Heart left ventricle (tissue), 16 donors: ENCODE data around the gene EXOC8. TPM values are rescaled to one million over a fixed set of nuclear protein-coding genes. Genes with fewer than 3 reads are reported as not detected.
A peak's percentile ranks its signal among the peaks of the same experiment; 100 is the strongest.

ENCODE experiments used
- ATAC-seq, 4 donors: fragments of 200-7000 bp; cut with Tn5 transposase; one replicate each; pipeline ENCODE4 v1.9.1; 2020 to 2022; ENCODE audit warnings: moderate library complexity in 4 of 4, mild to moderate bottlenecking in 3 of 4, moderate number of reproducible peaks in 1 of 4
- DNase-seq, 5 donors: peaks; one replicate each; pipeline ENCODE4 v3.0.0-alpha.2; 2020
- H3K27ac ChIP-seq, 12 donors: fragments of 200-600 bp; sonication (generic) in 4 of 12; one replicate each; pipeline versions ENCODE4 v1.5.0 to v1.8.0; 2016 to 2022; ENCODE audit warnings: mild to moderate bottlenecking in 2 of 12
- H3K27me3 ChIP-seq, 9 donors: fragments of 200-600 bp; sonication (generic) in 2 of 9; one replicate each; pipeline versions ENCODE4 v1.5.1 to v1.8.0; 2016 to 2022; ENCODE audit warnings: mild to moderate bottlenecking in 3 of 9
- H3K36me3 ChIP-seq, 9 donors: fragments of 200-600 bp; sonication (generic) in 2 of 9; one replicate each; pipeline versions ENCODE4 v1.5.0 to v1.8.0; 2018 to 2022; ENCODE audit warnings: mild to moderate bottlenecking in 2 of 9
- H3K4me1 ChIP-seq, 12 donors: fragments of 200-600 bp; sonication (generic) in 4 of 12; one replicate each; pipeline versions ENCODE4 v1.5.0 to v1.8.0; 2016 to 2022; ENCODE audit warnings: mild to moderate bottlenecking in 3 of 12
- H3K4me3 ChIP-seq, 12 donors: fragments of 200-600 bp; sonication (generic) in 4 of 12; one replicate each; pipeline versions ENCODE4 v1.5.0 to v1.8.0; 2017 to 2022; ENCODE audit warnings: mild to moderate bottlenecking in 9 of 12, moderate library complexity in 4 of 12
- H3K9me3 ChIP-seq, 12 donors: fragments of 200-600 bp; sonication (generic) in 4 of 12; one replicate each; pipeline versions ENCODE4 v1.5.0 to v1.8.0; 2016 to 2022; ENCODE audit warnings: mild to moderate bottlenecking in 1 of 12
- POLR2A ChIP-seq, 2 donors: fragments of 450-650 bp; IDR thresholded peaks; one replicate each; pipeline ENCODE4 v1.6.1; 2017; ENCODE audit warnings: antibody characterized with exemption in 2 of 2, mild to moderate bottlenecking in 2 of 2, moderate library complexity in 2 of 2
- WGBS, 4 donors: extraction: QIAGEN DNeasy Blood & Tissue Kit in 2 of 4; methylation state at CpG; one replicate each; pipeline versions ENCODE4 v1.1.5 to v1.1.7; 2013 to 2018; 5-methylcytosine and 5-hydroxymethylcytosine counted together
- intact Hi-C, 10 donors: fragments of 100-400 bp; cut with DNase I; formaldehyde crosslinking; loops; one replicate each; pipeline versions ENCODE4 v1.11.1 to v1.14.2; 2022
- long read RNA-seq, 3 donors: library from polyadenylated mRNA; unstranded; transcript quantifications; one replicate each; pipeline ENCODE4 v2.0.0, GENCODE V29; 2020 to 2021
- polyA plus RNA-seq, 2 donors: library from polyadenylated mRNA; stranded (reverse); fragments of 200-250 nt; gene quantifications; one replicate each; pipeline ENCODE4 v1.2.3, GENCODE V29; 2013
- total RNA-seq, 9 donors: library from RNA; depleted of rRNA in 2 of 9; stranded (reverse); fragments of >200 nt in 2 of 9; fragmentation: NEBNext Ultra II Directional in 3 of 9; extraction: Animal tissue kit (Norgen Biotek cat#: 25700) in 3 of 9; gene quantifications; one replicate each; pipeline versions ENCODE4 v1.1.0 to v1.2.4, GENCODE V29; 2016 to 2023
- TF ChIP-seq, protein P1 (sequence below), 12 donors: fragments of 200-600 bp; sonication (generic) in 4 of 12; IDR thresholded peaks; one replicate each; pipeline versions ENCODE4 v1.5.0 to v1.8.0; 2018 to 2022; ENCODE audit warnings: antibody characterized with exemption in 12 of 12, mild to moderate bottlenecking in 5 of 12
- donor health status: ischemic (EF 13 %, LVEDD 7.1; RV severe dilation, severe dysfunction).
- donor health status: healthy with polysubstance abuse.
- donor health status: DM: no; HTN: yes; CAD: no.
- donor health status: DM: no; HTN: no; CAD: no.
- donor health status: ischemic (EF 25% LVEDD 6.9; RV normal size, moderate dysfunction).
- donor health status: ischemic (EF 25% LVEDD 5.7; RV mildly dilated, moderate dysfunction).
- donor health status: healthy.
- donor health status: DM: yes; HTN: yes; CAD: no.
- donor health status: ischemic (EF 35%, LVEDD 5.7; RV mildly dilated, moderate dysfunction).
- donor health status: nonischemic (EF 11% LVEDD 7.7; RV severe dilation, severe dysfunction).
- donor health status: DM: yes; HTN: yes; CAD: no.
- donor health status: PGD.
- donor health status: ischemic (EF 29% LVEDD 5.4; RV normal size, mild dysfunction).
- donor health status: nonischemic (EF 23%, LVEDD 6.1; RV moderate dilation, normal function).

The EXOC8 gene
- total RNA-seq (10 to 100 TPM; 10.2 to 14.8 (median 12.8) TPM), polyA plus RNA-seq (1 to 10 TPM; 3.7 to 9.7 TPM)
- long read RNA-seq, donor 1, full-length matches to known transcripts, result 13 of 13 reads
- long read RNA-seq, donor 1, partial matches to known transcripts, result 0 of 13 reads
- long read RNA-seq, donor 1, other reads (novel, unspliced or antisense), result 0 of 13 reads
- long read RNA-seq, donor 2, full-length matches to known transcripts, result 5 of 5 reads
- long read RNA-seq, donor 2, partial matches to known transcripts, result 0 of 5 reads
- long read RNA-seq, donor 2, other reads (novel, unspliced or antisense), result 0 of 5 reads
- long read RNA-seq, donor 3, full-length matches to known transcripts, result 11 of 11 reads
- long read RNA-seq, donor 3, partial matches to known transcripts, result 0 of 11 reads
- long read RNA-seq, donor 3, other reads (novel, unspliced or antisense), result 0 of 11 reads

DNA sequence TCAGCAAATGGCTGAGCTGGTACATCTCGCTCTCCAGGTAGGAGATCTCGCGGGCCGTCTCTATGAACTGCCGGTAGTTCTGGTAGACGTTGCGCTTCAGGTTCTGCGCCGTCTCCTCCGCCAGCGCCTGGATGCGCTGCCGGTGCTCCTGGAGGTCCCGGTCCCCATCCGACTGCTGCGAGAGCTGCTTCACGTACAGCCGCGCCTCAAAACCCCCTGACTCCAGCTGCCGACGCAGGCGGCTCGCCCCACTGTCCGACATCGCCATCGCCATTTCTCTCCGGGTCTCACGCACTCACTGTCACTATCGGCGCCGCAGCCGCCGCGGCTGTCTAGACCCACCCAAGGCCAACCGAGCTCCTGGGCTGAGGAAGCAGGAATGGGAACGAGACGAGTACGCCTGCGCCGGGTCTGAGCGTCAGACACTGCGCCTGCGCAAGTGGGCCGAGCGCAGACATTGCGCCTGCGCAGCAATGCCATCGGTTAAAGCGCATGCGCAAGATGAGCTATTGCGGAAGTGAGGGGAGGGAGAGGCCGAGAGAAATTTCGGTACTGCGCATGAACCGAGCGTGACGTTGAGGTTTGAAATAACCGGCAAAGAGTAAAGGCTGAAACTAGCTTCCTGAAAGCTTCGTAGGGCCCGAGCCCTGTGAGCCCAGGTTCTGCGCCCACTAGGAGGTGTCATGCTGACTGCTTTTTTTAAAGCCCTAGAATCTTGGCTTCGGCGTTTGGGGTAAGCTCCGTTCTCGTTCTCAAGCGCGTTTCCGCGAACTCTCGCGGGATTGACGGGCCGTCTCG, at the start of gene EXOC8:
TSS of gene EXOC8 (minus strand) at position 381 of the 798 bp plus-strand sequence. CDS start at position 274, 107 bp downstream.
- H3K36me3 ChIP-seq, result peaks cover 0 to 40% (median 25%) of the 10 kb centered on the region in 9 donors
- intact Hi-C loops, result loop anchor here in 6 of 10 donors (2.0 to 10.0 kb wide), 5 partner anchors 77 to 190 kb away; partner anchors contain the start of genes GNPAT (in 5 of the 6) and TSNAX (in 1 of the 6)
- peak within 1 kb of the TSS; percentile 76 to 98 (median 96) for H3K27ac ChIP-seq
- ATAC-seq (peak; percentile 95 to 97 (median 96)), DNase-seq (peak; percentile 94 to 98 (median 95))
- WGBS, 4 donors, result 0% methylated on average over 41 to 74 of the region's 74 CpGs
- TF ChIP-seq, protein P1, sequence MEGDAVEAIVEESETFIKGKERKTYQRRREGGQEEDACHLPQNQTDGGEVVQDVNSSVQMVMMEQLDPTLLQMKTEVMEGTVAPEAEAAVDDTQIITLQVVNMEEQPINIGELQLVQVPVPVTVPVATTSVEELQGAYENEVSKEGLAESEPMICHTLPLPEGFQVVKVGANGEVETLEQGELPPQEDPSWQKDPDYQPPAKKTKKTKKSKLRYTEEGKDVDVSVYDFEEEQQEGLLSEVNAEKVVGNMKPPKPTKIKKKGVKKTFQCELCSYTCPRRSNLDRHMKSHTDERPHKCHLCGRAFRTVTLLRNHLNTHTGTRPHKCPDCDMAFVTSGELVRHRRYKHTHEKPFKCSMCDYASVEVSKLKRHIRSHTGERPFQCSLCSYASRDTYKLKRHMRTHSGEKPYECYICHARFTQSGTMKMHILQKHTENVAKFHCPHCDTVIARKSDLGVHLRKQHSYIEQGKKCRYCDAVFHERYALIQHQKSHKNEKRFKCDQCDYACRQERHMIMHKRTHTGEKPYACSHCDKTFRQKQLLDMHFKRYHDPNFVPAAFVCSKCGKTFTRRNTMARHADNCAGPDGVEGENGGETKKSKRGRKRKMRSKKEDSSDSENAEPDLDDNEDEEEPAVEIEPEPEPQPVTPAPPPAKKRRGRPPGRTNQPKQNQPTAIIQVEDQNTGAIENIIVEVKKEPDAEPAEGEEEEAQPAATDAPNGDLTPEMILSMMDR (IDR thresholded peaks at IDR 0.05), result peak in 1 of 12 donors; percentile 11
- peak in 1 of 2 donors; percentile 93 for TF ChIP-seq POLR2A (IDR thresholded peaks at IDR 0.05)
- H3K27me3 ChIP-seq, result no peaks in the 10 kb centered on the region
- H3K9me3 ChIP-seq, result no peaks in the 10 kb centered on the region
- peaks cover 14 to 63% (median 52%) of the 10 kb centered on the region in 12 donors for H3K4me1 ChIP-seq
- H3K4me3 ChIP-seq, result peak within 1 kb of the TSS; percentile 63 to 96 (median 82)

DNA sequence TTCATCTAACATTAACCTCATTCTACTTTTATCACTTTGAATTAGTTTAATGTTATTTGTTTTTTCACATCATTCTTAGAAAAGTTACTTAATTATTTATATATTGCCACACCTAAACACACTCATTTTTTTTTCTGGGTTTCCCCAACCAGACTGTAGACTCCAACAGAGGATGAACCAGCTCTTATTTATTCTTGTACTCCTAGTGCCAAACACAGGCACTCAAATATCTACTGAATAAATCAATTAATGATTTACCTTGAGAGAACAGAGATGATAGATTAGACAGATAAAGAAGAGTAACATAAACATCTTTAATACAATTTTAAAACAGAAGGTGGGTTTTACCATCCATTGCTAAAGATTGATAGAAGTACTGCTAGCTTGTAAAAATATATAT, 48.8 kb upstream of the EXOC8 start:
- intact Hi-C loops, result no loop called here
- H3K4me1 ChIP-seq, result peaks cover 3 to 72% (median 44%) of the 10 kb centered on the region in 12 donors
- H3K9me3 ChIP-seq, result no peaks in the 10 kb centered on the region
- no peak for TF ChIP-seq POLR2A (IDR thresholded peaks at IDR 0.05)
- TF ChIP-seq, protein P1 (IDR thresholded peaks at IDR 0.05), result no peak
- H3K27ac ChIP-seq, result no peak overlapping the region
- DNase-seq, result no peak
- ATAC-seq, result no peak
- H3K27me3 ChIP-seq, result no peaks in the 10 kb centered on the region
- peaks cover 0 to 3% (median 0%) of the 10 kb centered on the region in 9 donors for H3K36me3 ChIP-seq
- H3K4me3 ChIP-seq, result no peak overlapping the region

GRCh38 chr1:231385416-231385748, 47.7 kb upstream of the EXOC8 start:
- no peak for ATAC-seq
- 71 to 79% (median 76%) methylated on average over 2 of the region's 2 CpGs for WGBS, 4 donors
- Histone ChIP-seq H3K27me3 (no peaks in the 10 kb centered on the region), H3K4me1 (peaks cover 3 to 79% (median 50%) of the 10 kb centered on the region in 12 donors), H3K9me3 (no peaks in the 10 kb centered on the region), H3K36me3 (peaks cover 0 to 3% (median 0%) of the 10 kb centered on the region in 9 donors), H3K27ac (no peak overlapping the region), H3K4me3 (no peak overlapping the region)
- intact Hi-C loops, result no loop called here
- DNase-seq, result no peak
- TF ChIP-seq, protein P1 (IDR thresholded peaks at IDR 0.05), result no peak
- no peak for TF ChIP-seq POLR2A (IDR thresholded peaks at IDR 0.05)
